CD4-positive, alpha-beta T cell treated with Interferon gamma for 1 hour (primary cell): ENCODE data around the gene TMEM91.
"Not testable (repeated sequence)": the region's sequence is repeated elsewhere in the genome, so short reads cannot be mapped to it uniquely, and the experiment has no call there.

Experiments used
- DNase-seq: peaks from one replicate; pipeline ENCODE4 v3.0.0-alpha.2; 2020

The TMEM91 gene

GRCh38 chr19:41376241-41376997 lies at the start of gene TMEM91:
TSS of gene TMEM91 (plus strand) at chr19:41376533. CDS start at chr19:41378310, 1,777 bp downstream.
- no peak for DNase-seq

DNA sequence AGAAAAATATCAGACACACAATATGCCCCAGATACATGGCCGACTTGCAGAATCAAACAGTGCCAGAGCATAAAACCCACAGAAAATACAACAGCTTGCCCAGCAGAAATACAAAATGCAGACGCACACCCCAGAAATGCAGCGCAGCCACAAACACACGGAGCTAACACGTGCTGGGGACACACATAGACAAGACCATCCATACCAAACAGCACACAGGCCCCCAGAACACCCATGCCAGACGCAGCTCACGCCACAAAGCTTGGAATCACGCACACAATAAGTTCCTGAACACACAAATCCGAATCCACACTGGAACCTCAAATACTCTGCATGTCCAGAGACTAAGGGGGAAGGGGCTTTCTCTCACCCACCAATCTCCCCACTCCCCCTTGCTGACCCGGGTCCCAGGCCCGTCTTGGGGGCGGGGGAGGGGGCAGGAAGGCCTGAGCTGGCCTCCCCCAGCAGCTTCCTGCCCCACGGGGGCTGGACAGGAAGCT lies 49.2 kb upstream of the TMEM91 start:
- peak; percentile 32 for DNase-seq

- DNase-seq, result peak; percentile 91
These were observed 48.7 kb upstream of the TMEM91 start for GRCh38 chr19:41327576-41328156.

DNA sequence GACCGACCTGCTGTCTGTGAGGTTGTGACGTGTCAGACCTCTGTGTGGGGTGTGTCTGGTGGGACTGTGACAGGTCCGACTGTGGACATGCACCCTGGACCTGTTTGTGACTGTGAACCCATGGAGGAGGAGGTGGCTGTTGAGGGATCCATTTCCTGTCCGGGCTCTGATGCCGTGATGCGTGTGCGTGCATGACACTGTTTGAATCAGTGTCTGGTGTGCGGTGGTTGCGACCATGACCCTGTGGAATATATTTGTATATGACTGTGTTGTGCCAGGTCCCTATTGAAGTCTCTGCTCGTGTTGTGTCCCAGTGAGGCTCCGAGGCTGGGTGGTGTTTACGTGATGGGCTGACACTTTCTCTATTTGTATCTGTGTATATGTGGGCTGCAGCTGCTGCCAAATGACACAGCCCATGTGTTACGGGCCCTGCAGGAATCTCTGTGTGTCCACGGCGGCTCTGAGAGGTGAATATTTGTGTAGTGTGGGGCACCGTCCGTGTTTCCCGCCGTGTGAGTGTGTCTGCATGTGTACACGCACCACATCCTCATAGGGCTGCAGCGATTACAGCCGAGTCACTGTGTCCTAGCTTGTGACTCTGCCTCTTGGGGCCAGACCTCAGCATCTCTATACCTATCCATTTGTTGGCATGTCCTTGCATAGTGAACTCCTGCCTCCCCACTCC lies 48.0 kb upstream of the TMEM91 start:
- DNase-seq, result no peak

GRCh38 chr19:41328842-41329225 lies 47.5 kb upstream of the TMEM91 start:
- peak; percentile 45 for DNase-seq

DNA sequence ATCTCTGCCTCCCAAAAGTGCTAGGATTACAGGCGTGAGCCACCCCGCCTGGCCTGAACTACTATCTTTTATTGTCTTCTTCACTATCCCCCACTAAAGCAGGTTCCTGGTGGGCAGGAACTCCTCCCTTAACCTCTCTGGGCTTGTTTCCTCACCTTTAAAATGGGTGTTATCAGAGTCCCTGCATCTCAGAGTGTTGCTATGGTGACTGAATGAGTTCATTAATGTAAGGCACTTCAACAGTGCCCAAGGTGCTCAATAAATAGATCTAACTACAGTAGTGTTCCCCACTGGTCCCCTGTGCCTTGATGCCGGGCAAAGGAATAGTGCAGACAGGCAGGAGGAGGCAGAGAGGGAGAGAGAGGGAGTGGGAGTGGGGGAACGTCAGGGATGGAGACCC lies 45.9 kb upstream of the TMEM91 start:
- no peak for DNase-seq

GRCh38 chr19:41330946-41331678 lies 45.2 kb upstream of the TMEM91 start:
- DNase-seq, result no peak

GRCh38 chr19:41332000-41332399 lies 44.3 kb upstream of the TMEM91 start:
- no peak for DNase-seq

- DNase-seq, result no peak
These were observed 43.9 kb upstream of the TMEM91 start for GRCh38 chr19:41332468-41332867.

DNA sequence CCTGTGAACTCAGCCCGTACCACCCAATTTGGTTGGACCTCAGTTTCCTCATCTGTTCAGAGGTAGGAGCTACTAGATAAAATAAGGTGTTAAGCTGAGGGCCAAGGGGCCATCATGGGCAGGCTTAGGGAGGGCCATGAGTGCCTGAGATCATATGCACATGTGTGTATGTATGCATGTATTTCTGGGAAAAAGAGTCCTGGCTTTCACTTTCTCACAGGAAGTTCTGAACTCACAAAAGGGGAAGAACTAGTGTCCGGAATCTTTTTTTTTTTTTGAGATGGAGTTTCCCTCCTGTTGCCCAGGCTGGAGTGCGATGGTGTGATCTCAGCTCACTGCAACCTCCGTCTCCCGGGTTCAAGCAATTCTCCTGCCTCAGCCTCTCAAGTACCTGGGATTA lies 41.5 kb upstream of the TMEM91 start:
- no peak for DNase-seq

DNA sequence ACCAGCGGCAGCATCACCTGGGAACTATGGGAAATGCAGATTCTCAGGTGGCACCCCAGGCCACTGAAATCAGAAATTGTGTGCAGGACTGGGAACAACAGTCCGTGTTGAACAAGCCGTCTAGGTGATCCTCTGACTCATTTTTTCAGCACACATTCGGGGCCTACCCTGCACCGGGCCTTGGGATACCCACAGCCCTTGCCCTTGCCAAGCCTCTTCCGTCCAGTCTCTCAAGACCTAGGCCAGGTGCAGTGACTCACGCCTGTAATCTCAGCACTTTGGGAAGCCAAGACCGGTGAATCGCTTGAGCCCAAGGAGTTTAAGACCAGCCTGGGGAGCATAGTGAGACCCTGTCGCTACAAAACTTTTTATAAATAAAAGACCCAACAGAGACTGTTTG lies 40.9 kb upstream of the TMEM91 start:
- no peak for DNase-seq

GRCh38 chr19:41339936-41340335 lies 36.4 kb upstream of the TMEM91 start:
- DNase-seq, result no peak

GRCh38 chr19:41341669-41342490 lies 34.5 kb upstream of the TMEM91 start:
- peak; percentile 30 for DNase-seq

DNA sequence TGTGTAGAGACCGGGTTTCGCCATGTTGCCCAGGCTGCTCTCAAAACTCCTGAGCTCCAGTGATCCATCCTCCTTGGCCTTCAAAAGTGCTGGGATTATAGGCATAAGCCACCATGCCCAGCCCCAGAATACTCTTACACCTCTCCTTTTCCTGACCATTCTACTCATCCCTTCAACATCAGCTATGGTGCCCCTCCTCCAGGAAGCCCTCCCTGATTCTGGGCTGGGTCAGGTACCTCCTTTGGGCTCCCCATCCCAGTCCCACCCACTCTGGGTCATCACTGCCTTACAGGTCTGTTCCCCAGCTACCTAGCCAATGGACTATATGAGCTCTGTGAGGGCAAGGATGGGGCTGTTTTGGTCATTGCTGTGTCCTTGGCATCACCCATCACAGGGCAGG lies 32.2 kb upstream of the TMEM91 start:
- no peak for DNase-seq

- not testable (repeated sequence) for DNase-seq
These were observed 29.4 kb upstream of the TMEM91 start for GRCh38 chr19:41346916-41347315.

DNA sequence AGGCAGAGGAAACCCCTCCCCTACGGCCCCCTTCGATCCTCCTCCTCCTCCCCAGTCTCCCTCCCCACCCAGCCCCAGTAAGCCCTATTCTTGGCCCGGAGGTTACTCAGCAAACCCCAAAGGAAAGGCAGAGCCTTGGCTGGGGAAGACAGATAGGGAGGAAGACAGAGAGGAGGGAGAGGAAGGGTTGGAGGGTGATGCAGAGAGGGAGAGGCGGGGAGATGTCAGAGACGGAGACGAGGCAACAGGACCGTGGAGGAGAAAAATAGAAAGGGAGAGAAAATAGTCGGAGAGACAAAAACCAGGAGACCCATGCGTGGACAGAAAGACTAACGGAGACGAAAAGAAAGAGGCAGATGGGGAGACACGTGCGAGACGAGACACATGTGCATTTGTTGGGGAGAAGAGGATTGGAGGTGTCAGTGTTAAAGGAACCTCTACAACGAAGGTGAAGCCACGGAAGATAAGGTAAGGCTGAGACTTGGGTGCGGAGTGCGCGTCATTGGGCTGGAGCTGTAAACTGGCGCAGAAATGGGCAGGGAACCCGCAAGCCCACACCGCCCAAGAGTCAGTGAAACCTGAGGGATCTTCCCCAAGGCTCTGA lies 25.5 kb upstream of the TMEM91 start:
- no peak for DNase-seq

DNA sequence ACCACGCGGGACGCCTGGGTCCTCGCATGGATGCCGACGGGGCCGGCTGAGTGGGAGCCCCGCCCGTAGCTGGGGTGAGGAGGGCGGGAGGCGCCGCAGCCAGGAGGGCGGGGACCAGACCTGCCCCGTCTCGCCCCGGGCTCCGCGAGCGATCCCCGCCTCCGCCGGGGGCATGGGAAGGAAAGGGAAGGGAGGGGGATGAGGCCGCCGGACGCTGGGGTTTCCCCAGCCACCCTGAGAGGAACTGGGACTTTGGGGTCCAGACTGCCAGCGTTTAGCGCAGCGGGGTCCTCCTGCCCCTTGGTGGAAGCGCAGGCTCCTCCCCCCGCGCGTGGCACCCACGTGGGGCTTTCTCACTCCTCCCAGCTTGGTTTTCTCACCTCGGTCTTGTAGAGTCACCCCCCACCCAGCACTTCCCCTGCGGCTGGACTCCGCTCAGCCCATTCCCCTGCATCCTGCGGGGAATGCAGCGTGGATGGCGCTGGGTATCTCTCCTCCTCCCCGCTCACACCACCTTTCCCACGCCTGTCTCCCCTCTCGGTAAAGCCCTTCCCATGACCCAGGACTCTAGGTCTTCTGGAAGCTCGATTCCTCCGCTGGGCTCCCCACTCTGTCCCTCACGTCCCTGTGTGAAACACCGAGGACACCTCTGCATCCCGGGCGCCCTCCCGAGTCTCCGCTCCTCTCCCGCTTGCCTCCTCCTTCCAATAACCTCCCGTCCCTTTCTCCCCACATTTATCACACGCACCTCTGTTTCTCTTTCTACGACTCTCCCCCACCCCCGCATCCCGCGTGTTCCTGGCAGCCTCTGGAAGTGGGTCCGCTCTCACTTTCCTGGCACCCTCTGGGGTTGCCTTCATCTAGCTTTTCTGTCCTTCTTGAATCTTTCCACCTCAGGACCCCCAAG lies 24.7 kb upstream of the TMEM91 start:
- peak; percentile 88 for DNase-seq

GRCh38 chr19:41352279-41352608 lies 24.1 kb upstream of the TMEM91 start:
- DNase-seq, result no peak

- peak; percentile 77 for DNase-seq
These were observed 23.5 kb upstream of the TMEM91 start for GRCh38 chr19:41352609-41353465.
